ENCODE measurements around the gene PCDHGC5.

The PCDHGC5 gene

GRCh38 chr5:141490271-141490670 is 1.4 kb downstream of the PCDHGC5 start:
- no peak overlapping the region for H3K4me3 ChIP-seq (ENCODE audit: low read depth, low read length)

- H3K4me3 ChIP-seq (ENCODE audit: low read depth, low read length), result no peak overlapping the region
These were observed 1.9 kb downstream of the PCDHGC5 start for GRCh38 chr5:141490771-141491170.

GRCh38 chr5:141491323-141492167 is 2.7 kb downstream of the PCDHGC5 start:
- H3K4me3 ChIP-seq (ENCODE audit: low read depth, low read length), result peak overlapping the region; percentile 17

- H3K4me3 ChIP-seq (ENCODE audit: low read depth, low read length), result peak overlapping the region; percentile 17
These were observed 3.4 kb downstream of the PCDHGC5 start for GRCh38 chr5:141492168-141492885.

- no peak overlapping the region for H3K4me3 ChIP-seq (ENCODE audit: low read depth, low read length)
These were observed 4.9 kb downstream of the PCDHGC5 start for GRCh38 chr5:141493500-141494422.

- no peak overlapping the region for H3K4me3 ChIP-seq (ENCODE audit: low read depth, low read length)
These were observed 6.0 kb downstream of the PCDHGC5 start for GRCh38 chr5:141494761-141495452.

- no peak overlapping the region for H3K4me3 ChIP-seq (ENCODE audit: low read depth, low read length)
These were observed 6.6 kb downstream of the PCDHGC5 start for GRCh38 chr5:141495453-141495811.

GRCh38 chr5:141496038-141496437 is 7.2 kb downstream of the PCDHGC5 start:
- no peak overlapping the region for H3K4me3 ChIP-seq (ENCODE audit: low read depth, low read length)

- no peak overlapping the region for H3K4me3 ChIP-seq (ENCODE audit: low read depth, low read length)
These were observed 12.9 kb downstream of the PCDHGC5 start for GRCh38 chr5:141501761-141502160.

GRCh38 chr5:141503681-141504080 is 14.8 kb downstream of the PCDHGC5 start:
- no peak overlapping the region for H3K4me3 ChIP-seq (ENCODE audit: low read depth, low read length)

GRCh38 chr5:141504216-141504615 is 15.3 kb downstream of the PCDHGC5 start:
- H3K4me3 ChIP-seq (ENCODE audit: low read depth, low read length), result no peak overlapping the region

- no peak overlapping the region for H3K4me3 ChIP-seq (ENCODE audit: low read depth, low read length)
These were observed 17.7 kb downstream of the PCDHGC5 start for GRCh38 chr5:141506381-141507155.

GRCh38 chr5:141507387-141508091 is 18.7 kb downstream of the PCDHGC5 start:
- no peak overlapping the region for H3K4me3 ChIP-seq (ENCODE audit: low read depth, low read length)

GRCh38 chr5:141508440-141508797 is 19.5 kb downstream of the PCDHGC5 start:
- no peak overlapping the region for H3K4me3 ChIP-seq (ENCODE audit: low read depth, low read length)

- no peak overlapping the region for H3K4me3 ChIP-seq (ENCODE audit: low read depth, low read length)
These were observed 20.1 kb downstream of the PCDHGC5 start for GRCh38 chr5:141508798-141509611.

GRCh38 chr5:141510160-141510559 is 21.3 kb downstream of the PCDHGC5 start:
- no peak overlapping the region for H3K4me3 ChIP-seq (ENCODE audit: low read depth, low read length)

GRCh38 chr5:141510850-141511601 is 22.1 kb downstream of the PCDHGC5 start:
- no peak overlapping the region for H3K4me3 ChIP-seq (ENCODE audit: low read depth, low read length)
